HT1080 (cell line): ENCODE results near the gene MSL1. TPM values are rescaled to one million over a fixed set of nuclear protein-coding genes. Genes with fewer than 3 reads are reported as not detected.
A peak's percentile ranks its signal among the peaks of the same experiment; 100 is the strongest.
"Not testable (repeated sequence)": the region's sequence is repeated elsewhere in the genome, so short reads cannot be mapped to it uniquely, and the experiment has no call there.

Experiments
- DNase-seq: peaks from one replicate; pipeline ENCODE4 v3.0.0-alpha.2; 2015; ENCODE audit warnings: low read depth
- total RNA-seq: library from RNA; depleted of rRNA; stranded (reverse); fragments of >200 nt; shearing (Covaris generic); gene quantifications from 2 replicates; pipeline ENCODE4 v1.2.3, GENCODE V29; 2014

MSL1 gene
- total RNA-seq, 1 experiment from 2014 or later: 51.3 TPM

- no peak for DNase-seq
Observed at GRCh38 chr17:40124279-40125141, 2.7 kb downstream of the MSL1 start.

- DNase-seq: no peak
Observed at GRCh38 chr17:40129498-40129897, 7.7 kb downstream of the MSL1 start.

- no peak for DNase-seq
Observed at GRCh38 chr17:40130352-40131042, 8.7 kb downstream of the MSL1 start.

GRCh38 chr17:40134184-40134583 is 12.4 kb downstream of the MSL1 start:
- DNase-seq: no peak

GRCh38 chr17:40135817-40136216 is 14.0 kb downstream of the MSL1 start:
- no peak for DNase-seq

- no peak for DNase-seq
Observed at GRCh38 chr17:40139566-40140058, 17.8 kb downstream of the MSL1 start.

GRCh38 chr17:40143166-40143565 is 21.4 kb downstream of the MSL1 start:
- not testable (repeated sequence) for DNase-seq

GRCh38 chr17:40145476-40145875 is 23.7 kb downstream of the MSL1 start:
- no peak for DNase-seq

- DNase-seq: no peak
Observed at GRCh38 chr17:40148527-40148926, 26.8 kb downstream of the MSL1 start.

- DNase-seq: no peak
Observed at GRCh38 chr17:40150276-40150675, 28.5 kb downstream of the MSL1 start.

GRCh38 chr17:40151414-40151963 is 29.7 kb downstream of the MSL1 start:
- no peak for DNase-seq

GRCh38 chr17:40153603-40154236 is 31.9 kb downstream of the MSL1 start:
- no peak for DNase-seq

GRCh38 chr17:40157973-40158372 is 36.2 kb downstream of the MSL1 start:
- DNase-seq: no peak

GRCh38 chr17:40158438-40159013 is 36.8 kb downstream of the MSL1 start:
- no peak for DNase-seq

GRCh38 chr17:40159456-40159855 is 37.7 kb downstream of the MSL1 start:
- DNase-seq: no peak

GRCh38 chr17:40167685-40168261 is 46.0 kb downstream of the MSL1 start:
- no peak for DNase-seq

GRCh38 chr17:40168262-40168832 is 46.6 kb downstream of the MSL1 start:
- DNase-seq: peak; percentile 60

GRCh38 chr17:40170325-40170724 is 48.6 kb downstream of the MSL1 start:
- no peak for DNase-seq

GRCh38 chr17:40171750-40172149 is 50.0 kb downstream of the MSL1 start:
- peak; percentile 22 for DNase-seq

GRCh38 chr17:40173091-40173777 is 51.5 kb downstream of the MSL1 start:
- DNase-seq: no peak
